Hypothalamus (tissue), 51 donors: ENCODE results near the gene TRPC6.
"Not testable (repeated sequence)": the region's sequence is repeated elsewhere in the genome, so short reads cannot be mapped to it uniquely, and the experiment has no call there.

Experiments
- DNase-seq, 51 donors: peaks; one replicate each; lab custom pipeline; 2025; lab: John Stamatoyannopoulos, UW

Gene TRPC6

DNA sequence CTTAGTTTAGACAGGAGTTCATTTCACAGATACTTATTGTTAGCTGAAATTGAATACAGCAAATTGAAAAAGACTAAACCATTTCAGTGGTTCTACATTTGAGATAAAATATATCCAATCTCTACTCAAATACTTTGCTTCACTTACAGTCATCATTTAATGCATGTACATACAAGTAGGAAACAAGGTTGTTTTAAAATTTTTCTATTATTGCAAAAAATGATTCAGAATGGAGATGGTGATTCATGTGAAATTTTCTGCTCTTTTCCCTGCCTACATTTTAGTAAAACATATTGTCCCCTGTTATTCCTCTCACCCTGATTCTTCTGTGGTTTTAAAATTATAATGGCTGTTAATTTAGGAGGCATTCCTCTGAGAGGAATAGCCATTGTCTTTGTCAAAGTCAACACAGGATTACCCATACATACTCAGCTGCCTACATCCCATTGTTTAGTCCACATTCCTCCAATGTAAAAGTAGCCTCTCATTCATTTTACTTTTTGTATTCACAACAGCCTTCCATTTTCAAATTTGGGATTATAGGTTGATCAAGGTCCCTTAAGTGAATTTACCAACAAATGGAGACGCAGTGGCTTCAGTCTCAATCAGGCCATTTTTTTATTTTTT, 60.1 kb downstream of the TRPC6 start:
- no peak for DNase-seq

- no peak for DNase-seq
Observed at GRCh38 chr11:101523193-101523592, 60.6 kb downstream of the TRPC6 start.

- no peak for DNase-seq
Observed at GRCh38 chr11:101521821-101522220, 62.0 kb downstream of the TRPC6 start.

GRCh38 chr11:101516546-101516945, 67.3 kb downstream of the TRPC6 start:
- no peak for DNase-seq

DNA sequence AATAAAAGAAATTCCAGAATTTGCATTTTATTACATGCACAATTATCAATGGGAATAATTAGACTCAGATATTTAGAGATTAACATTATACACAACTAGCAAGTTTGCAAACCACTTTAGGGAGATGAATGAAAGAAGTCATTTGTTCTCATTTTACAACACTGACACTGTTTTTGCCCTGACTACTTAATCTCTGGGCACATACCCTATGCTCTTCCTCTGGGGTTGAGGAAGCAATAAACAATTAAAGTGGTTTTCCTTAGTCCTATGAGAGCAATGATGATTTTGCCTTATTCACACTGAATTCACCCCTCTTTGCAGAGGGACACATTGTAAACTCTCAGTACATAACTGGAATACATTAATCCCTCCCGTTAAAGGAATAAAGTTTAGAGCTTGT, 72.7 kb downstream of the TRPC6 start:
- no peak for DNase-seq

DNA sequence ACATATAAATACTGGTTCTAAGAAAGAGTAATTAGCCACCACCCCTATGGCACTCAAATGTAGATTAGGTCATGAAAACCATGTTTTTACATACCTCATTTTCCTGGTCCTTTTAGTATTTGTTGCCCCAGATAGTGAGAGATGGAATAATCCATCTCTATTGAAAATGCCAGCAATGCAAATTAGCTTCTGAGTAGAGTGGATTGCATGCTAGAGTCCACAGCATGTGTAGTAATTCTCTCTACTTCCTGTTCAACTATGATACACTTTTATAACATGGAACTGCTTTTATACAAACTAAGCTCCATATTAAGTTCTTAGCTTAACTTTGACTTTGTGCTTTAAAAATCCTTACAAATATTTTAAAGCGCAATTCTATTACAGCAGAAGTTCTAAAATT, 73.2 kb downstream of the TRPC6 start:
- DNase-seq: no peak

- DNase-seq: no peak
Observed at GRCh38 chr11:101509922-101510321, 73.9 kb downstream of the TRPC6 start.

GRCh38 chr11:101508370-101508769, 75.4 kb downstream of the TRPC6 start:
- no peak for DNase-seq

GRCh38 chr11:101498891-101499290, 84.9 kb downstream of the TRPC6 start:
- no peak for DNase-seq

GRCh38 chr11:101497291-101497690, 86.5 kb downstream of the TRPC6 start:
- no peak for DNase-seq

DNA sequence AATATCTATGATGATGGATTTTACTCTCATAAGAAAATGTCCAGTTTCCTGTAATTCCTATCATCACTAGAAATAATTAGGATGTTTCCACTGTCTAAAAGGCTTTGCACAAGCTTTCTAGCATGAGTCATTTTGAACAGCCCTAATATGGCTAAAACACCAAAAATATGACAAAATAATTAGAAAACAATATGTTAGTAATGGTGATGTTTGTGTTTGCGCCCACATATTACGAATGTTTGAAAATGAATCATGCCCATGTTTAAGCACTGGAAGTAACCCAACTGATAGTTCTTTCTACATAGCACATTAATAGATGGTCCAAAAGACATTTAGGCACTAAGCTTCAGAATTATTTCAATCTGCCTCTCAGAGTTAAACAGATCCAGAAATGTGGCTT, 96.0 kb downstream of the TRPC6 start:
- no peak for DNase-seq

- no peak for DNase-seq
Observed at GRCh38 chr11:101482556-101483124, 101.2 kb downstream of the TRPC6 start.

DNA sequence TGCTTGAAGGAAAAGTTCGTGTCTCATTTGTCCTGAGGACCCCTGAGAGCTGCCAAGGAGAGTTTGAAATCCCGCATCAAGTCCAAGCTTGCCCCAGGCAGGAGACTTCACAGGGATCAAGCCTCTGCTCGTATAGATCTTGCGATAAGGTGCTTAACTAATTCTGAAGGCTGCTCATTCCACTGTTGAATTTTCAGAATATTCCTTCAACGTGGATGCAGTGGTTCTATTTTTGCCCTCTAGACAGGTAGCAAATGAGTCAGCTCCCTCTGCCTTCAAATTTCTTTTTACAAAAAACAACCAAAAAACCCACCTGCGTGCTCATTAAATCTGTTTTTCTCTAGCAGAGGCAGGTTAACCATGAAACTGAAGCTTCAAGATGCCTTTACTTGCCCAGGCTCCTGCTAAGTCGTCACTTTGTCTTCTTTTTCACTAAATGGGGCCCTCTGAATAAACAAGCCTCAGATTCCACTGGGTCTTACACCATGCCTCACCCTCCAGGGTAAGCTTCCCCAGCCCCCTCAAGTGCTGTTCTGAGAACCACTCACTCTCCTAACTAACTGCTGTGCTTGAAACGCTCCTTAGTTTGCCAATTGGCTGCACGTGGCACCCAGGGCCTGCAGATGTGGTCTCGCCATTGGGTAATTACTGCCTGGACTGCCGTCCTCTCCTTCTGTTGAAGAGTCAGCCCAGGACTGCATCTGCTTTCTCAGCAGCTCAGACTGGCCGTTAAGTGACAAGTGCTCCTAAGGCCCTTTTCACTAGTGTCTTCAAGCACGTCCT, 105.0 kb downstream of the TRPC6 start:
- no peak for DNase-seq

DNA sequence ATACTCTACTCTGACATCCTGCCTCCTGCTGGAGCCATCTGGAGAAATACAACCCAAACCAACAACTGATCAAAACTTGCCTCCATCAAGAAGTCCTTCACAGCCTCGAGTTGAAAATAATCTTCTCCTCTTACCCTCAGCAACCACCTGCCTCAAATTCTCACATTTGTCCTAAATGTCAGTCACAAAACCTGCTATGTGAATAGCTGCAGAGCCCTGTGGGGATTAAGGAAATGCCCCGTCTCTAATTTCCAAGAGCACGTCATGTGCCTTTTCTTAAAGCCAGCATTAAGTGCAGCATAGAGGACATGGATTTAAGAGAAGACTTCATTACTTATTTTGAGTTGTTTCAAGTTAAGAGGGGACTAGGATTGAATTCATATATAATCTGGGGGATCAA, 105.9 kb downstream of the TRPC6 start:
- no peak for DNase-seq

DNA sequence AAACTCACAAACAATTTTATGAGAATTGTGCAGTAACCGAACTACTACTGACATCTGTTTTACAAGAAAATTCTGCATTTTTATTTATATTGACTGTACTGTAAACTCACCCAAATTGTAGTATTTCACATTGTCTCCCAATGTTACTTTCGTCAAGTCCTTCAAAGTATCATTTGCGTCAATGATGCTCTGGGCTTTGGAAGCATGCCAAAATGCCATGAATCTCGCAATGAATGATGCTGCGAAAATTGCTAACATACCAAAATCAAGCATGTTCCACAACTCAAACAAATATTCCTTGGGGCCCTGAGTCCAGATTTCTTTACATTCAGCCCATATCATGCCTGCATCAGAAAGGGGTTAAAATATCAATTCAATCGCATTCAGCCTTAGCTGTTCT, 107.6 kb downstream of the TRPC6 start:
- DNase-seq: no peak

DNA sequence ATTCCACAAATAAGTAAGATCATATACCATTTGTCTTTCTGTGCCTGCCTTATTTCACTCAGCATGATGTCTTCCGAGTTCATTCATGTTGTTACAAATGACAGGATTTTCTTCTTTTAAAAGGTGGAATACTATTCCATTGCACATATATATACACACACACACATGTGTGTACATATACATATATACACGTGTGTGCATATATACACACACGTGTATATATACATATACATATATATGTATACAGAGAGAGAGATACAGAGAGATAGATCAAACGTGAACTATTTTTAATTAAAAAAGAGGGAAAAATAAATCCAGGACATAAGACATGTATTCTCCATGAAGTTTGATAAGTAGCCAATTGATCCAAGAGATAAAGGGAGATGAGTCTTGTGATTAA, 108.1 kb downstream of the TRPC6 start:
- no peak for DNase-seq

- no peak for DNase-seq
Observed at GRCh38 chr11:101474666-101475065, 109.1 kb downstream of the TRPC6 start.

DNA sequence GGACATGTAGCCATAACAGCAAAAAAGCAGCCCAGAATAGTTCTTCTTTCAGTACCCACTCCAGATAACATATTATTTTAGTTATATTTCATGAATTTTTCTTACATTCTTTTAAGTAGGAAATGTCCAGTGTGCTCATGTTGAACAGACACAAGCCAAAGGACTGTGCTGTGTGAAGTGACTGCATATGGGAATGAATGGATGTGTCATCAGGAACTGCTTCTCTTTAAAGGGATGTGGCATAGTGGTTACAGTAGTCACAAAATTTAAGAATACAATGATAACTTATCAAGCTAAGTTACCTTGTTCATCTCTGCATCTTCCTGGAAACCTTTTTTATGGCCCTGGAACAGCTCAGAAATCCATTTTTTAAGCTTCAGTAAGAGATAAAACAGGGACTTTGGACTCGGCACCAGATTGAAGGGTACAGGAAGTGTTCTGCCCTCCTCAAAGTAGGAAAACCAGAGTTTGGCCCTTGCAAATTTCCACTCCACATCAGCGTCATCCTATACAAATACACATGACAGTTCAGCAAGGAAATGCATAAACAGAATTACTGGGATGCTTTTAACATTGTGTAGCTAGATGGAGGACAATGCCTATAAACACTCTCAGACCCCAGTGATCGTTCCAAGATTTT, 112.8 kb downstream of the TRPC6 start:
- no peak for DNase-seq

DNA sequence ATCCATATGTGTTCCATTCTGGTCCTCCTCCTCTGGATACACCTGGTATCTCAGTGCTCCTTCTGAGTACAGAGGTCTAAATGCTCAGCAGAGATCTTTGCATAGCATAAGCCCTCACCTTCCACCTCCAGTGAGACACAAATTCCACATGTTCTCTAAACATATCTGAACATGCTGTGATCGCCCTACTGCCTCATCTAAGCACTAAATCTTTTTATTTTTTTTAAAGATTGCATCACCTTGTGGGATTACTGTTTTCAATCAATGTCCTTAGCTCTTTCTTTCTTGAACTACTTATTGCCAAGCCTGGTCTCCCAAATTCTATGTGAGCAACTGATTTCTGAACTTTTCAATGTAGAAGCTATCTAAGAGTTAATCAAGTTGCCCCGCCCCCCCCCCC, 113.4 kb downstream of the TRPC6 start:
- DNase-seq: no peak

GRCh38 chr11:101466352-101466751, 117.5 kb downstream of the TRPC6 start:
- no peak for DNase-seq

GRCh38 chr11:101464388-101464787, 119.4 kb downstream of the TRPC6 start:
- DNase-seq: not testable (repeated sequence)

- DNase-seq: no peak
Observed at GRCh38 chr11:101459020-101459419, 124.8 kb downstream of the TRPC6 start.
